Inflammatory macrophage treated with lipopolysaccharide for 1 hour (primary cell): Measurements from ENCODE around the gene AMOTL1.

Experiments used
- DNase-seq, 2 donors: peaks; one replicate each; pipeline ENCODE4 v3.0.0-alpha.2; 2020 to 2022

AMOTL1 gene

DNA sequence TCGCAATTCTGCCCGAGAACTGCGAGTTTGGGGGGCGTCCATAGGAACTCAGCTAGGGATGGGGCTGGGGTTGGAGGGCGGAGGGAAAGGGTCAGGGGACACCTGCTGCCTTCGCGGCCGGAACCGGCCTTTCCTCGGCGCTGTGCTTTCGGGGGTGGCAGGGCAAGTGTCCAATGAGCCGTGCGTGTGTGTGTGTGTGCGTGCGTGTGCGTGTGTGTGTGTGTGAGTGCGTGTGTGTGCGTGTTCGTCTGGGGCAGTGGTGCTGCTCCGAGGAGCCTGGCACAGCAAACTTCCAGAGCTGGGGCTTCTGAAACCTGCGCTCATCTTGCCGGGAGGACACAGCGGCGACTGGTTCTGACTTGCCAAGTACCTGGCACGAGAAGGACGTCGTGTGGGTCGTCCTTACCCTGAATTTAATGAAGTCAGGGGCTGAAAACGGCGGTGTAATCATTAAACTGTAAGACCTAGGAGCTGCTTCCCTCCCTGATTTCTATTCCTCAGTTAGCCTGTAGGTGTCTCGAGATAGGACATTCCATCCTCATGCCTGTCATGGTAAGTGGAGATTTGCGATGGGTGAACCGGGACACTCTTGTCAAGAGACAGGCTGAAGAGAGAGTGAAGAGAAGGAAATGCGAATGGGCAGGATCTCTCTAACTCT is 27.0 kb upstream of the AMOTL1 start:
- DNase-seq: peak in 1 of 2 donors; percentile 18

DNA sequence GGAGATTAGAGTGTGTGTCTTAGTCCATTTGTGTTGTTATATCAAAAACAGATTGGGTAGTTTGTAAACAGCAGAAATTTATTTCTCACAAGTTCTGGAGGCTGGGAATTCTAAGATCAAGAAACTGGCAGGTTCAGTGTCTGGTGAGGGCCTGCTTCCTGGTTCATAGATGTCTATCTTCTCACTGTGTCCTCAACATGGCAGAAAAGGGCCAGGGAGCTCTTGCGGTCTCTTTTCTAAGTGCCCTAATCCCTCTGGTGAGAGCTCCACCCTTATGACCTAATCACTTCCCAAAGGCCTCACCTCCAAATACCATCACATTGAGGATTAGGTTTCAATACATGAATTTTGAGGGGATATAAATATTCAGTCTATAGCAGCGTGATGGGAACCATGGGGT is 25.5 kb upstream of the AMOTL1 start:
- no peak for DNase-seq

DNA sequence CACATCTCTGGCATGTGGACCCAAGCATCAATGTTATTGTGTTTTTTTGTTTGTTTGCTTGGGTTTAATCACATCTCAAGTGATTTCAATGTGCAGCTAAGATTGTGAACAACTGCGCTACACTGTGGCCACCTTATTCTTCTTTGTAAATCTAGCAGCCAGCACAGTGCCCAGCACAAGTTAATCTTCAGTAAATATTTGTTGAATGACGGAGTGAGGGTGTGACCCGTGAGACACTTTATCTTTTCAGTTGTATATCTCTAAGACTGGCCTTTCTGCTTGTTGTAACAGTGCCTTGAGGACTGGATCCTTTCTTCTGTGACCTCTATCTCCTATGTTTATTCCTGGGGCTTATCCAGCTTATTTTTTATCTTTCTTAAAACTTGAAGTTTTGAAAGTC is 21.4 kb upstream of the AMOTL1 start:
- DNase-seq: no peak

DNA sequence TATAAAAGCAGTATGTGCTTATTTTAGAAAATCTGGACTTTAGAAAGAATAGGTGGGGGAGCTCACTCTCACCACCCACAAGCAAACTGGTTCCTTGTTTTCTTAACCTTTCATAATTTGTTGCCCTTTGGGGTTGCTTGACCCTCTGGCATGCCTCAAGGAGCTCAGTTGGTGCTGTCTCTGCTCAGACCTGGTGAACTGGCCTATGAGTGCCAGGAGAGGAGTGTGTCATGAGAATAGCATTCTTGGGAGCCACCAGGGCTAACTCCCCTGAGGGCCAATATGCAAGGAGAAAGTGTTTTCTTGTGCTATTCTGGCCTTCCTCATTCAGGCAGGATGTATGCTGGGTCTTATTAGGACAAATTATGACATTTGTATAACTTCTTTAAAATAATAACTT is 21.0 kb upstream of the AMOTL1 start:
- no peak for DNase-seq

DNA sequence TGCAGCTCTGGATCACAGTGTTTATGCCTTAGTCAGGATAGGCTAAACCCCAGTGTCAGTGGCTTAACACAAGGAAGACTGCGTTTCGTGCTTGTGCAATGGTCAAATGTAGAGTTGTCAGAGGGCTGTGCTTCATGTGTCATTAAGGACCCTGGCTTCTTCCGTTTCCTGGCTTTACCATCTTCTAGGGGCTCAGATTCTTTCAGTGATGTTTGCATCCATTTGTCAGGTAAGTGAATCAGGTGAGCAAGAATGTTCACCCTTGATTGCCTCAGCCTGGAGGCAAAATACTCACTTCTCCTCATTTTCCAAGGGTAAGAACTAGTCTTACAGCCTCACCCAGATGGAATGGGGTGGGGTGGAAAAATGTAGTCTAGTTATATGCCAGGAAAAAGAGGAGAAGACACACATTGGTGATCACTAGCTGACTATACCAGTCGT is 20.5 kb upstream of the AMOTL1 start:
- DNase-seq: no peak

DNA sequence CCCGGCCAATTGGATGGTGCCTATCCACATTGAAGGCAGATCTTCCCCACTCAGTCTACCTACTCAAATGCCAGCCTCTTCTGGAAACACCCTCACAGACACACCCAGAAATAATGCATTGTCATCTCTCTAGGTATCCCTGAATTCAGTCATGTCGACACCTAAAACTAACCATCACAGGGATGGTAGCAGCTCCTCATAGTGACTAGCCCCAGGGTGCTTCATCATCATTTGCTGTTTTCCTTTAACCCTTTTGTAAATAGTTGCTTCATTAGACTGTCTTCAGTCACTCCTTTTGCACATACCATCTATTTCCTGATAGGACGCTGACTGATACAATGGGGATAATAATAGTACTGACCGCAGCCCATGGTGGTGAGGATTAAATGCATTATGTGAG is 18.8 kb upstream of the AMOTL1 start:
- DNase-seq: no peak

DNA sequence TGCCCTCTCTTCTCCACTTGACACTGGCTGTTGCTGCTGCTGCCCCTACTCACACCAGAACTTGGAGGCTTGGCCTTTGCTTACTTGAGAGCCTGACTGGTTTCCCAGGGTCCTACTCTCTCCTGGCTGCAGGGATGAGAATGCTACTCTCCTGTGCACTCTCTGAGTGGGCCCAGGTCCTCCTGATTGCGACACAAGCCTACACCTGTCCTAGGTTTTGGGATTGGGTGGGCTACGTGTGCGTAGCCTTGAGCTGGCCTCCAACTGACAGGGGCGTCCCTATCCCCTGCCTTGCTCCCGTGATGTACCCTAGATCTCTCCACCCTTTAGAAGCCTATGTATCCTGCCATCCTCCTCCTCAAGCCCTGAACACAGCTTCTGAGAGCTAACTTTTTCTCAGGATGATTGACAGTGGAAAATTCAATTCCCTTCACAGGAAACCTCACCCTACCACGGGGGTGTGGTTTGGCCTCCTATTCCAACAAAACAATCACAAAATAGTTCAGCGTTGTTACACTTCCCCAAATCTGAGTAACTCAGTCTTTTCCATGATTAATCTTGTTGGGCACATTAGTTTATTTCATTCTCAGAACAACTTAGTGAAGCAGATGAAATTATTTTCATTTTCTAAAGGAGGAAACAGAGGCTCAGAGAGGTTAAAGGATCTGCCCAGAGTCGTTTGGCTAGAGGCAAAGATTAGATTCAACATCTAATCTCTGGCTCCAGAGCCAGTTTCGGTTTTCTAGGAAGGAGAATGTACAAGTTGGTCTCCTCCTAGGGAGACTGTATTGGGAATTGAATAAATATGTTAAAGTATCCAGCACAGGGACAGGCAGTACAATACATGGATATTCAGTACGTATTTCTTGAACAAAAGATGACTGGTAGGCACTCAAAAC is 17.6 kb upstream of the AMOTL1 start:
- no peak for DNase-seq

DNA sequence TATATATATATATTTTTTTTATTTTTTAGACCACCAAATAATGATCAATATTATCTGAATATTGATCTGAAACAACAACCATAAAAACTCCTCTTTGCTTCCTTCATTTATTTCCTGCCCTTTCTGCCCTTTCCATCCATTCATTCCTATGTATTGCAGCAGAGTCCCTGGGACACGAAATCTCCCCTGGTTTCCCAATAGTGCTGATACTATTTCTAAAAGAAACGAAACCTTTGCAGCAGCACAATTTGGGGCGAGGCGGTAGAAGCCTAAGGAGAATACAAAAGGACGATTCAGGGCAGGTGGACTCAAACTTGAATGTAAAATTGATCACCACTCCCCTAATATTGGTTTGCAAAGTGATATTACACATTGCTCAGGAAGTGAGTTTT is 16.9 kb upstream of the AMOTL1 start:
- no peak for DNase-seq

DNA sequence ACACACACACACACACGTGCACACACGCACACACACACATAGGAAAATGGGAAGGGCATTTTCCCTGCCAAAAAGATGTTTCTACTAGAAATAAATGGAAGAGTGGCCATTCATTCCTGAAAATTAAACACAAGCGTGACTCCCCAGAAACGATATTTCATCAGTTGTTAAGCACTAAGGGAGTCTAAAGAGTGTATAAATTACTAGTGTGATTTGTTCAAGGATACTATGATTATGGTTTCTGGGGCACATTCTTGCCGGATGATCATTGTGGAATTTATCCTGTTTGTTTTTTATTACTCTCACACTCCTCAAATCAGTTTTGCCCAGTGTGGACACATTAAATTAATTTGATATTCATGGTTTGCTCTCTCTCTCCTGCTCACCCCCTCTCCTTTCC is 16.4 kb upstream of the AMOTL1 start:
- no peak for DNase-seq

DNA sequence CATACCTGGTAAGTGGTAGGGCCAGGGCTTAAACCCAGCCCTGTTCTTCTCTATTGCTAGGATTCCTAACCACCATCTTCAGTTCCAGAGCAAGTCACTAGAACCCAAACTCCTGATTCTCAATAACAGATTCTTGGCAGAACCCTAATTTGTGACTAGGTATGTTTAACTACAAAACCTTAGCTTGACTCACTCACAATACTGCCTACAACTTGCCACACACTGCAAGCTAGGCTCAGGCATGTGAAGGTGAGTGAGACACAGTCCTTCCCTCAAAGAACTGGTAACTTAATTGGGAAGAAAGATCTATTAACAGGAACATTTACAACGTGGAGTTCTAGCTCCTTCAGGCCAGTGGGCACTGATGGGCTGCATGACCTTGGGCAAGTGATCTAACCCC is 14.5 kb upstream of the AMOTL1 start:
- DNase-seq: no peak

DNA sequence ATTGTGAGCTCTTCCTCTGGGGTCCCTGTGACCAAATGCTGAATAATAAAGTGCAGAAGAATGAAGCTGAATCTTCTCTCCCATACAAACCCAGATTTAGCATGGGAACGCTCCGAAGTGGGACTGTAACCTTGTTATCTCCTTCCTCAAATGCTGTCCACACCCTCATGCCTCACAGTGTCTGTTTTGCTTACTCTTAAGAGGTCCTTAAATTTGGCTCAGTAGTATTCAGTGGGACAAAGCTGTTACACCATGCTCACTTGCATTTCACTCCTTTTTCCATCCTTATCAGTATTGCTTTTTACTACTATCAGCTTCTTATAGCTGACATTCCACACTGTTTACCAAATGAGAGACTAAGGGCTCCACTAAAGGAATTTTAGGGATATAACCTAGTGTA is 13.8 kb upstream of the AMOTL1 start:
- DNase-seq: no peak

DNA sequence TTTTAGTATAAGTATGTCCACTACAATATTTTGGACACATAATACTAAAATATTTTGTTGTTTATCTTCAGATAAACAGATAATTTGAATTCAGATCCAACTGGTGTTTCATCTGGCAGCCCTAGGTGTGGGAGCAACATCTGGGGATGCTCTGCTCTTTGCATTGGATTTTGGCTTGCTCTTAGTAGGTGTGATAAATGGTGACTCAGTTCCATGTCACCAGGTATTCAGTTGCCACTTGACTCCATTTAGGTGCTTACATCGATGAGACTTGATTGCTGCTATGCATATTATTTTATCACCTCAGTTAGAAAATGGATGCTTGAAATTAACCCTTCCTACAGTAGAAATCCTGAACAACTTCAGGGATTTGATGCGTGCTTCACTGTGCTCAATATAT is 13.3 kb upstream of the AMOTL1 start:
- DNase-seq: no peak

DNA sequence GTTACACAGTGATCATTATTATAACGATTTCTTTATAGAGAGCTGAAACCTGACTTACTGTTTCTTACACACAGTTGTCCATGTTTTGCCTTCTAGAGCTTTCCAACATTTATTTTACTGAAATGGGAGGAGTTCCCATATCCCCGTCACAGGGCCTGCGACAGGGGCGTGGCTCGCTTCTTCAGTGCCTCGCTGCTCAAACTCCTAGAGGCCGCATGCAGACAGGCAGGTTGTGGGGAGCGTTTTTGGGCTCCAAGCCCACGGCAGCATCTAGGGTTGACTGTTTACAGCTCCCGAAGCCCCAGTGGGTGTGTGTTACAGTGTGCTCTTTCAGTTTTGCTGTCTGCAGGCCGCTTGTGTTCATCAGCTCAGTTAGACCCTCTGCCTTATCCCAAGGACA is 12.7 kb upstream of the AMOTL1 start:
- no peak for DNase-seq

DNA sequence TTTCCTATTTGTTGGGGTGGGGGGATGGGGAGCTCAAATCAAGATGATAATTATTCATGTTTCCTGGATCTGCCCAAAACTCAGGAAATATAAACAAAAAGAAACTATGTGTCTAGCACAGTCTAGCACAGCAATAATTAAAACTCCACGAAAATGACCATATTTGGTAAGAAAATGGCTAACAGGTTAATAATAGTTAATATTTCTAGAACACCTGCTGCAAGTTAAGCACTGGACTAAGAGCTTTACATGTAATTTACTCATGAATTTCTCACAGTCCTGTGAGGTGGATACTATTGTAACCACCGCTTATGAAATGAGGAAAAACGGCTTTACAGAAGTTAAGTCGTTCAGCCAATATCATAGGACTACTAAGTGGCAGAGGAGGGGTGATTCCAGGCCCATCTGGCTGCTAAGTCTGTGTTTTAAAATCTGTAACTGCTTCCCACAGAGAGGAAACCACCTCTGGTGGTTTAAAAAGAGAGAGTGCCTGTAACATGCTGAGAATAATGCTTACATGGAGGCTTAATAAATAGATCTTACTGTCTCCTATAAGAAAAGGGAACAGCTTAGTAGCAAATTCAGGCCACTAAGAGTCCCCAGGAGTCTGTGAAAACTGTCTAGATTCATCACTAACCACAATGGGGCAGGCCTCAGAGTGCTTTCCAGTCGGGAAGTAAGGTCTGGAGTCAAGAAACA is 11.0 kb upstream of the AMOTL1 start:
- DNase-seq: peak in 1 of 2 donors; percentile 22

DNA sequence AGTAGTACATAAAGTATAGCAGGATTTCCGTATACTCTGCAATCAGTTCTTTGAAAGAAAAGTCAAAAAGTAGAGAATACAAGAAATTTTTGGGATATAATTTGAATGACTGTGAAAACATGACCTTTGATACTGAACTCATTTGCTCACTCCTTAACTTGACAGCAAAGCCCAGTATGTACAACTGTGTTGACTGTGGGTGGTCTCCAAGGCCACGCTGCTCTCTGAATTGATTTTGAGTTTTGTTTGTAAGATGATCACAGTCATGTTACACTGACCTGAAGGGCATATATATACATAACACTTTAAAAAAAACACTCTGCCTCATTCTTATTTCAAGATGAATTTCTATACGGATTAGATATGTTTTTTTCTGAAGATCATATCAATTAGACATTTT is 9.5 kb upstream of the AMOTL1 start:
- DNase-seq: no peak

DNA sequence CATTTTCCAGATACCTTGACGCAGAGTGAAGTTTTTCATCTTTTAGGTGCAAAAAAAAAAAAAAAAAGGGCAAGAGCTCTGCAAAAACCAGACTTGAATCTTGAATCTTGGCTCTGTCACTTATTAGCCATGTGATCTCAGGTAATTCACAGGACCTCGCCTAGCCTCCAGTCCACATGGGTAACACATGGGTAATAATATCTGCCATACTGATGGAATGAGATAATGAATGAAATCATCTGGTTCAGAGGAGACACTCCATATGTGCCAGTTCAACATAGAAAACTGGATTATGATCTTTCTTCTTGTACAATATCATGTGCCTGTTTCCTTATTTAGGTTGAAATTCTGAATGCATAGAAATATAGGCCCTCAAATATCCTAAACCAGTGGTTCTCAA is 8.6 kb upstream of the AMOTL1 start:
- no peak for DNase-seq

DNA sequence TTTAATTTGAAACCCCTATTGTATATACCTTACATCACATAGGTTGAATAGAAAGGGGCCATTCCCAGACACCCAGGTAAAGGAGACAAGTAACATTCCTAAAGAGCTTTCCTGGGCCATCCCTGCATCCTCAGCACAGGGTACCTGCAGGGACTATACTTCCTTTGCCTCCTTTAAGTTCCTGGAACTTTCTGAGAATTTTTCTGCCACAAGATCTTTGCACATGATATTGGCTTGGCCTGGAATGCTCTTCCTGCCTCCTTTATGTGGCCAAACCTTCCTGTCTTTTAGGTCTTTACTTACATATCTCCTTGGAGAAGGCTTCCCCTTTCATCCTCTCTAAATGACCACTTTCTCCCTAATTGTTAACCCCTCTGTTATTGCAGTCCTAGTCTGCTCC is 7.9 kb upstream of the AMOTL1 start:
- no peak for DNase-seq

DNA sequence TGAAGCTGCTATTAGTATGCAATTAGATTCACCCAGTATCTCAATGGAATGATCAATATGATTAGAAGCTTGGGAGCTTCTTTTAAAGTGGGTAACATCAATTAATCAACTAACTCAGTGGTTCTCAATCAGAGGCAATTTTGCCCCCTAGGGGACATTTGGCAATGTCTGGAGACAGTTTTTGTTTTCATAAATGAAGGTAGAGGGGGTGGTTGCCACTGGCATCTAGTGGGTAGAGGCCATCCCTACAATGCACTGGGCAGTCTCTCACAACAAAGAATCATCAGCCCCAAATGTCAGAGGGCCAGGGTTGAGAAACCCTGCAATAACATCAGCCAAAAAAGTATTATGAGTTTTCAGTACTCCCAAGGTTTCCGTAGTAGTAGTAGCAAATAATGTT is 5.9 kb upstream of the AMOTL1 start:
- peak in 1 of 2 donors; percentile 15 for DNase-seq

DNA sequence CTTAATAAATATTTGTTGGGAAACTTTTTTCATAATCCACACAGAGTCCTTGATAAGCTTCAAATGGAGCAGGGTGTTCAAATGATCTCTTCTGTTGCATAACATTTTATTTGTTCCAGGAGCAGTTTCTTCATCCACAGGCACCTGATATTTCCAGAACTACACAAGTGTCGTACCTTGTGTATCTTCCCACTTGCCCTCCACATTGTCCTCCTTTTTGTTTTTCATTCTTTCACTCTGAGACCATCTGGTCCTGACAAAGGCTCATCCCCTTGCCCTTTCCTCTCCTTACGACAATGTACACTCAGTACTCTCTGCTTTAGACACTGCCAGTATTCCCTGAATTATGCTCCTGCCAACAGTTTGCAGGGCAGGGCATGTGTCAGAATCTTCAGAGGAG is 5.2 kb upstream of the AMOTL1 start:
- DNase-seq: no peak

DNA sequence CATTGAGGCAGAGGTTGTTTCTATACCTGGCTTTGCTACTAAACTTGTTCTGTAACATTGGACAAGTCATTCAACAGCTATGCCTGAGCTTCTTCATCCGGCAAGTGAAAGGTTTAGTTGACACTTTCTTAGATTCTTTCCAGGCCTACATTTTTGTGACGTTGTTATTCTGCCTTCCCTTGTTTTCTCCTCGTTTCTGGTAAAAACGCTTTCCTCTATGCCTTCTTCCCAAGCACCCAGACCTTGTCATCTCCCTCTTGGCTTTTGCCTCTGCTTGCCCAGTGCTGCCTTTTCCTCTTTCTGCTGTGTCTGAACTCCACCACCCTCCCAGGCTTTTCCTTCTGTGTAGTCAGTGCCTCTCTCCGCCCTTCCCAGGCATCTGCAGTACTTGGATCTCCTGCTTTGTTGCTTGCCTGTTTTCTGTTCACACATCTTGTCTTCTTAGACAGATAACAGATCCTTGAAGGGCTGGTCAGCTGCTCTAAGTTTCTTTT is 1.4 kb upstream of the AMOTL1 start:
- no peak for DNase-seq

DNA sequence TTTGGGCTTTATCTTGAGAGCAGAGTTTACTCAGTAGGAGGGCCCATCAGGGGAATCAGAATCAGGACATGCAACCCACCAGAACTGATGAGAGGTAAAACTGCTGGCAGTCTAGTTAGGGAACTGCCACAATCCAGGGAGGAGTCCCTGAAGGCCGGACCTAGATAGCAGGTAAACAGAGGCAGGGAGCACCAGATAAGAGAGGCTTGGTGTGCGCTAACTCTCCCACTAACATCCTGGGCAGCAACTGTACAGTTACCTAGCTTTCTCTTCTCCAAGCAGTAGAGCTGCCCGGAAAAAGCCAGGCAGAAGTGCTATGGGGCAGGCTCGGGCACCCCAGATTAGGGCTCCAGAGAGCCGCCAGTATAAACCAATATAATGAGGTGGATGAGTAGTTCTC is 865 bp upstream of the AMOTL1 start:
- DNase-seq: no peak

DNA sequence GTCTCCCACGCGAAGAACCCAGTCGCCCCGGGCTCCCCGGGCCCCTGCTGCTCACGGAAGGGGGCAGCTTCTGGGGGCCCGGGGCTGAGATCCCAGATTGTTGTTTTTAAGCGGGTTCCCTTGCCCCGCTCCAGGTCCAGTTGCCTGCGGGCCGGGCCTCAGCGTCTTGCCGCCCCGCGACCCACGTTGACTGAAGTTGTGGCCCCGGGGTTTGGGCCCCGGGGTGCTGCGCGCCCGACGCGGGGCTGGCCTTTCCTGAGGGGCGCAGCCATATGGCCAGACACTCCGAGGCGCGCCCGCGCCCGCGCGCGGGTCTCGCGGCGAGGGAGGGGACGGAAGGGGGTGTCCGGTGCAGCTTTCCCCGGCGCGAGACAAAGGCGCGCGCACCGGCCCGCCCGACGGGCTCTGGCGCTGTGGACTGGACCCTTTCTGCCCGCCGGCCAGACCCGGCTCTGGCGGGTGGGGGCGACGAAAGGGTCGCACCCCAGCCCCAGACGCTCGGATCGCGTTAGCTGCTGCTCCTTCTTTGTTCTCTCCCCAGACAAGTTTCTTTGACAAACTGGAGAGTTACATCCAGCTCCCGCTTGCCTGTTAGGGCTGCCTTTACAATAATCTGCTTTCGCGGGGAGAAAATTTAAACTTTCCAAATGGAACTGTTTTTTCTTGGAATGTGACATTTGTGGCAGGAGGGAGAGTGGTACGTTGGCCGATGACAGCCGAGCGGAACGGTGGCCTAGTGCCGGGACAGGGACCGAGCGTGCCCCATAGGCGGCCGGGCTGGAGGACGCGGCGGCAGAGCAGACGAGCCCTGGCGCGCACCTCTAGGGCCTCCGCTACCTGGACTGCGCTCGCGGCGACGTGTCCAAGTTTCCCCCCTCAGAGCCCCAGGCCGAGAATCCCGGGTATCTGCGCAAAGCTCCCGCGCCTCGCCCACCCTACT is 716 bp downstream of the AMOTL1 start:
- peak in 1 of 2 donors; percentile 5 for DNase-seq

DNA sequence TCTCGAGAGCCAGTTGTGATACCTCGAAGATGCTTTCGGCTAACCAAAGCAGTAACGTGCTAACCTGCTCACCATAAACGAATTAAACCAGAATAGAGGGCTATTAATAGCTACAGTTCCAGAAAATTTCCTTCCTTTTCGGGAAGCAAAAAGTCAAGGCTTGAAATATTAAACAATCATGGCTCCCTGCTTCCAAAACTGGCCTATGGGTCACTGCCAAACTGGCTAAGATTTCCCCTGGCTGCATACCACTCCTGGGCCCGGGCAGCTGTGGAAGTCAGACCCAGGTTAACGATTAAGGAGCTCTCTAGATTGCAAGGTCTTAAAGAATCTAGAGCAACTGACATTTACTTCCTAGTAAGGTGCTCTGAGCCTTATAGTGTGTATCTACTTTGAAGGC is 1.7 kb downstream of the AMOTL1 start:
- no peak for DNase-seq
